ENCODE results near the gene KMT2C. TPM values are rescaled to one million over a fixed set of nuclear protein-coding genes. Genes with fewer than 3 reads are reported as not detected.

KMT2C gene
- polyA plus RNA-seq, 1 experiment = 16.7 TPM

DNA sequence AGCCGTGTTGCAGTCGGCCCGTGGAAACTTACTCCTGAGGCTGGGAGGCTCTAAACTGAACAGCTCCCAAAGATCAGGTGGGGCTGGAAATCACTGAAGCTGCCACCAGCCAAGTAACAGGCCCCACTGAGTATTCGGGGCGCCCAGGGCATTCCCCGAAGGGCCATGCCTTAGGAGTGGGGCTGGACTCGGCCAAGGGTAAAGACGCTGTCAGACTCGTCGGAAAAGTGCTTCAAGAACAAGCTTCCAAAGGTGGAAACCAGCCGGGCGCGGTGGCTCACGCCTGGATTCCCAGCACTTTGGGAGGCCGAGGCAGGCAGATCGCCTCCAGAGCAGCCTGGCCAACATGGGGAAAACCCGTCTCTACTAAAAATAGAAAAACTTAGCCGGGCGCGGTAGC lies 307.6 kb downstream of the KMT2C start:
- TF ChIP-seq, protein P1, sequence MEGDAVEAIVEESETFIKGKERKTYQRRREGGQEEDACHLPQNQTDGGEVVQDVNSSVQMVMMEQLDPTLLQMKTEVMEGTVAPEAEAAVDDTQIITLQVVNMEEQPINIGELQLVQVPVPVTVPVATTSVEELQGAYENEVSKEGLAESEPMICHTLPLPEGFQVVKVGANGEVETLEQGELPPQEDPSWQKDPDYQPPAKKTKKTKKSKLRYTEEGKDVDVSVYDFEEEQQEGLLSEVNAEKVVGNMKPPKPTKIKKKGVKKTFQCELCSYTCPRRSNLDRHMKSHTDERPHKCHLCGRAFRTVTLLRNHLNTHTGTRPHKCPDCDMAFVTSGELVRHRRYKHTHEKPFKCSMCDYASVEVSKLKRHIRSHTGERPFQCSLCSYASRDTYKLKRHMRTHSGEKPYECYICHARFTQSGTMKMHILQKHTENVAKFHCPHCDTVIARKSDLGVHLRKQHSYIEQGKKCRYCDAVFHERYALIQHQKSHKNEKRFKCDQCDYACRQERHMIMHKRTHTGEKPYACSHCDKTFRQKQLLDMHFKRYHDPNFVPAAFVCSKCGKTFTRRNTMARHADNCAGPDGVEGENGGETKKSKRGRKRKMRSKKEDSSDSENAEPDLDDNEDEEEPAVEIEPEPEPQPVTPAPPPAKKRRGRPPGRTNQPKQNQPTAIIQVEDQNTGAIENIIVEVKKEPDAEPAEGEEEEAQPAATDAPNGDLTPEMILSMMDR (IDR thresholded peaks at IDR 0.05; ENCODE audit: low read depth, low read length) = no peak
- Histone ChIP-seq H3K27ac (ENCODE audit: low read depth, low read length) (no peak overlapping the region), H3K27me3 (ENCODE audit: control insufficient read depth, insufficient read depth, low read length) (no peaks in the 10 kb centered on the region), H3K4me3 (ENCODE audit: low read depth, low read length) (no peak overlapping the region), H3K9me3 (ENCODE audit: control insufficient read depth, insufficient read depth, low read length) (peaks cover 25% of the 10 kb centered on the region; the same call in 1 of the 2 replicates)
- ChIA-PET POLR2A (no interaction called here), CTCF (no interaction called here)
- DNase-seq (ENCODE audit: low read depth, low spot score) = no peak

DNA sequence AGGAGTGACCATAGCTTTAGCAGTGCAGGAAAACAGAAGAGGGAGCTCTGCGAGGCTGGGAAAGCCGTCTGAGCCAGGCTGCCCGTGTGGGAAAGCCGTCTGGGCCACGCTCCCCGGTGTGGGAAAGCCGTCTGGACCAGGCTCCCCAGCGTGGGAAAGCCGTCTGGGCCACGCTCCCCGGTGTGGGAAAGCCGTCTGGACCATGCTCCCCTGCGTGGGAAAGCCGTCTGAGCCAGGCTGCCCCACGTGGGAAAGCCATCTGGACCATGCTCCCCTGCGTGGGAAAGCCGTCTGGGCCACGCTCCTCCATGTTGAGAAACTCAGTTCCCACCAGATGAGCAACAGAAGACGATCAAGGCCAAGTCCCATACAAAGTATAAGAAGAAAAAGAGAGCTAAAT lies 308.6 kb downstream of the KMT2C start:
- CTCF ChIA-PET = interaction anchor here (0.7 kb wide), 1 partner anchor 8 kb away, joined by 3 read pairs; no protein-coding TSS in a partner anchor
- no peak overlapping the region for H3K27ac ChIP-seq (ENCODE audit: low read depth, low read length)
- POLR2A ChIA-PET = no interaction called here
- H3K27me3 ChIP-seq (ENCODE audit: control insufficient read depth, insufficient read depth, low read length) = no peaks in the 10 kb centered on the region
- no peak for DNase-seq (ENCODE audit: low read depth, low spot score)
- H3K4me3 ChIP-seq (ENCODE audit: low read depth, low read length) = no peak overlapping the region
- TF ChIP-seq, protein P1 (IDR thresholded peaks at IDR 0.05; ENCODE audit: low read depth, low read length) = no peak
- H3K9me3 ChIP-seq (ENCODE audit: control insufficient read depth, insufficient read depth, low read length) = peaks cover 25% of the 10 kb centered on the region; the same call in 1 of the 2 replicates

DNA sequence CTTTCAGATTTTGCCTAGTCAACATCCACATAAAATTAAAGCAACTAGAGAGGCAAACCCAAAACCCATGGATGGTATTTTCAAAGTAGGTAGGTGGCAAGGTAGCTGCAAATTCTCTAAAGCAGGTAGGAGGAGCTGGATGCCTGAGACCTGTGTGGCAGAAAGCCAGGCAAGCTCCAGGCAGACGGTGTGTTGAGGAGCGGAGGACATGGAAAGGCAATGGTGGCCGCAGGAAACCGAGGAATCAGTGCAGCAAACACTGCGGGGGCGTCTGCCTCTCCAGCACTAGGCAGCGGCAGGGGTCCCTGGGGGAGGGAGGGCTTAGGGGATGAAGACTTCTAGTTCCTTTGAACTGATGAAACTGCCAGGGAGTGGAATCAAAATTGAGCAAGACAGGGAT lies 309.1 kb downstream of the KMT2C start:
- POLR2A ChIA-PET = no interaction called here
- Histone ChIP-seq H3K9me3 (ENCODE audit: control insufficient read depth, insufficient read depth, low read length) (peaks cover 25% of the 10 kb centered on the region; the same call in 1 of the 2 replicates), H3K4me3 (ENCODE audit: low read depth, low read length) (no peak overlapping the region), H3K27me3 (ENCODE audit: control insufficient read depth, insufficient read depth, low read length) (no peaks in the 10 kb centered on the region), H3K27ac (ENCODE audit: low read depth, low read length) (no peak overlapping the region)
- CTCF ChIA-PET = interaction anchor here (1.0 kb wide), 1 partner anchor 20 kb away, joined by 4 read pairs; no protein-coding TSS in a partner anchor
- no peak for DNase-seq (ENCODE audit: low read depth, low spot score)
- TF ChIP-seq, protein P1 (IDR thresholded peaks at IDR 0.05; ENCODE audit: low read depth, low read length) = no peak

DNA sequence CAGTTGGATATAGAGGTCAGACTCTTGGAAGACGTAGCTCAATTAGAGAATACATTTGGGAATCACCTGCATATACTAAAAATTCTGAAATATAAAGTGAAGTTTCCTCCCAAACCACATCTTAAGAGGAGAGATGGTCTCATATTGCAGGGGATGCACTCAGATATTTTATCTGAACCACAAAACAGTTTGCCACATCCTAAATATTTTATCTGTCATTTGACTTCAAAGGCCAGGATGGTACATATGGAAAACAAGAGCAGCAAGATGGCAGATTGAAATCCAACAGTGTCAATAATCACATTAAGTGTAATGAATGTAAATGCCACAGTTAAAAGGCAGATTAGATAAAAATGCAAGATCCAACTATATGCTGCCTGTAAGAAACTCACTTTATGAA lies 313.3 kb downstream of the KMT2C start:
- DNase-seq (ENCODE audit: low read depth, low spot score) = no peak
- POLR2A ChIA-PET = no interaction called here
- TF ChIP-seq, protein P1 (IDR thresholded peaks at IDR 0.05; ENCODE audit: low read depth, low read length) = no peak
- Histone ChIP-seq H3K27ac (ENCODE audit: low read depth, low read length) (no peak overlapping the region), H3K27me3 (ENCODE audit: control insufficient read depth, insufficient read depth, low read length) (no peaks in the 10 kb centered on the region), H3K9me3 (ENCODE audit: control insufficient read depth, insufficient read depth, low read length) (peaks cover 8% of the 10 kb centered on the region; the same call in 1 of the 2 replicates), H3K4me3 (ENCODE audit: low read depth, low read length) (no peak overlapping the region)
- CTCF ChIA-PET = no interaction called here

DNA sequence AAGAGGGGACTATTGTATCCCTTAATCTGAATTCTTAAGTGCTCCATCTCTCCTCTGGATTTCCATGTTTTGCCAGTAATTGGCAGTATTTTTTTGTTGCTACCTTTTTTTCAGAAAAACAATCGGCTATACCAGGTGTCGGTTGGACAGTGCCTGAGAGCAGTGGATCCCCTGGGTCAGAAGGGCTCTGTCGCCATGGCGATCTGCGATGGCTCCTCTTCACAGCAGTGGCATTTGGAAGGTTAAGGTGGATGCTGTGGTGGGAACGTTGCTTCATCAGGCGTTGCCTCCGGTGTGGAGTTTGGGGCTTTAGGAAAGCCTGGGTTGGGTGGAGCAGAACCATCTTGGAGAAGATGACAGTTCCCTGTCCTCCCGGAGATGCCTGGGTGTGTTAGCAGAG lies 314.4 kb downstream of the KMT2C start:
- 0 out of 2 replicates have a peak, but pooled peaks cover 3% of the 10 kb centered on the region for H3K9me3 ChIP-seq (ENCODE audit: control insufficient read depth, insufficient read depth, low read length)
- H3K27ac ChIP-seq (ENCODE audit: low read depth, low read length) = no peak overlapping the region
- TF ChIP-seq, protein P1 (IDR thresholded peaks at IDR 0.05; ENCODE audit: low read depth, low read length) = no peak
- ChIA-PET POLR2A (no interaction called here), CTCF (no interaction called here)
- DNase-seq (ENCODE audit: low read depth, low spot score) = no peak
- no peaks in the 10 kb centered on the region for H3K27me3 ChIP-seq (ENCODE audit: control insufficient read depth, insufficient read depth, low read length)
- no peak overlapping the region for H3K4me3 ChIP-seq (ENCODE audit: low read depth, low read length)
